PC-9 (cell line): ENCODE data around the gene TATDN2.

Experiments used
- CTCF ChIP-seq: fragments of 200-600 bp; sonication (generic); conservative IDR thresholded peaks from 2 replicates; pipeline ENCODE4 v1.6.1; 2017; ENCODE audit warnings: mixed run types, antibody characterized with exemption, mild to moderate bottlenecking, moderate library complexity
- EZH2 ChIP-seq: fragments of 200-600 bp; sonication (generic); IDR thresholded peaks from 2 replicates; pipeline ENCODE4 v1.8.0; 2017; ENCODE audit warnings: antibody characterized with exemption, low read depth

- no peak for TF ChIP-seq CTCF
- TF ChIP-seq EZH2: no peak
These were observed 42.7 kb upstream of the TATDN2 start for GRCh38 chr3:10205451-10206165.
